Tibial artery (tissue), 4 donors: ENCODE measurements around the gene LDLRAD3.

Experiments used
- DNase-seq, 2 donors: peaks; one replicate each; pipeline ENCODE4 v3.0.0-alpha.2; 2019
- H3K27ac ChIP-seq, 2 donors: fragments of 200-600 bp; sonication (generic) in 1 of 2; 1 replicate in 1 of 2; 2 replicates in 1 of 2; pipeline ENCODE4 v1.5.1; 2018 to 2019; ENCODE audit warnings: mild to moderate bottlenecking in 1 of 2
- H3K27me3 ChIP-seq, 2 donors: fragments of 200-600 bp; sonication (generic) in 1 of 2; one replicate each; pipeline versions ENCODE4 v1.5.1 to v1.6.0; 2016 to 2019
- H3K36me3 ChIP-seq, 3 donors: fragments of 200-600 bp; sonication (generic) in 2 of 3; one replicate each; pipeline ENCODE4 v1.5.1; 2016 to 2019; ENCODE audit warnings: mild to moderate bottlenecking in 2 of 3
- H3K4me1 ChIP-seq, 4 donors: fragments of 200-600 bp; sonication (generic) in 2 of 4; 1 replicate in 3 of 4; 2 replicates in 1 of 4; pipeline ENCODE4 v1.5.1; 2016 to 2019
- H3K4me3 ChIP-seq, 2 donors: fragments of 200-600 bp; sonication (generic) in 1 of 2; 1 replicate in 1 of 2; 2 replicates in 1 of 2; pipeline ENCODE4 v1.5.1; 2018 to 2019; ENCODE audit warnings: mild to moderate bottlenecking in 2 of 2
- H3K9me3 ChIP-seq, 3 donors: fragments of 200-600 bp; sonication (generic) in 1 of 3; one replicate each; pipeline ENCODE4 v1.5.1; 2016 to 2019
- CTCF ChIP-seq, 2 experiments: fragments of 200-600 bp in 1 of 2; fragments of 450-650 bp in 1 of 2; IDR thresholded peaks; one replicate each; pipeline ENCODE4 v1.5.1; 2017 to 2019; ENCODE audit warnings: antibody characterized with exemption in 2 of 2, mild to moderate bottlenecking in 1 of 2, moderate library complexity in 1 of 2
- intact Hi-C: fragments of 100-400 bp; cut with DNase I; formaldehyde crosslinking; loops from one replicate; pipeline ENCODE4 v1.15.0; 2023; ENCODE audit warnings: low total_unique reads

Gene LDLRAD3

GRCh38 chr11:36098087-36098486 lies 154.2 kb downstream of the LDLRAD3 start:
- intact Hi-C loops: no loop called here
- Histone ChIP-seq H3K4me1 (peaks cover 0 to 9% (median 8%) of the 10 kb centered on the region in 4 donors), H3K36me3 (peaks cover 0 to 10% (median 0%) of the 10 kb centered on the region in 3 donors), H3K27me3 (no peaks in the 10 kb centered on the region), H3K9me3 (no peaks in the 10 kb centered on the region), H3K27ac (no peak overlapping the region), H3K4me3 (no peak overlapping the region)
- no peak for TF ChIP-seq CTCF (IDR thresholded peaks at IDR 0.05)
- no peak for DNase-seq

GRCh38 chr11:36098853-36099375 lies 155.1 kb downstream of the LDLRAD3 start:
- no peak for TF ChIP-seq CTCF (IDR thresholded peaks at IDR 0.05)
- Histone ChIP-seq H3K27ac (no peak overlapping the region), H3K27me3 (no peaks in the 10 kb centered on the region), H3K36me3 (peaks cover 0 to 13% (median 0%) of the 10 kb centered on the region in 3 donors), H3K4me1 (peaks cover 0 to 9% (median 8%) of the 10 kb centered on the region in 4 donors), H3K9me3 (no peaks in the 10 kb centered on the region), H3K4me3 (no peak overlapping the region)
- intact Hi-C loops: no loop called here
- DNase-seq: no peak

GRCh38 chr11:36101466-36101865 lies 157.6 kb downstream of the LDLRAD3 start:
- no peak for TF ChIP-seq CTCF (IDR thresholded peaks at IDR 0.05)
- no peak for DNase-seq
- intact Hi-C loops: no loop called here
- Histone ChIP-seq H3K27me3 (no peaks in the 10 kb centered on the region), H3K27ac (no peak overlapping the region), H3K36me3 (peaks cover 0 to 18% (median 0%) of the 10 kb centered on the region in 3 donors), H3K4me1 (peaks cover 0 to 9% (median 8%) of the 10 kb centered on the region in 4 donors), H3K4me3 (no peak overlapping the region), H3K9me3 (no peaks in the 10 kb centered on the region)

- H3K27ac ChIP-seq: no peak overlapping the region
- no peaks in the 10 kb centered on the region for H3K9me3 ChIP-seq
- no peak for TF ChIP-seq CTCF (IDR thresholded peaks at IDR 0.05)
- no peak overlapping the region for H3K4me3 ChIP-seq
- intact Hi-C loops: no loop called here
- no peaks in the 10 kb centered on the region for H3K27me3 ChIP-seq
- no peak for DNase-seq
- H3K36me3 ChIP-seq: peaks cover 0 to 22% (median 0%) of the 10 kb centered on the region in 3 donors
- peaks cover 0 to 8% (median 7%) of the 10 kb centered on the region in 4 donors for H3K4me1 ChIP-seq
Observed at GRCh38 chr11:36102868-36103267, 159.0 kb downstream of the LDLRAD3 start.

- no peak for DNase-seq
- Histone ChIP-seq H3K4me1 (no peaks in the 10 kb centered on the region), H3K9me3 (no peaks in the 10 kb centered on the region), H3K27me3 (no peaks in the 10 kb centered on the region), H3K36me3 (peaks cover 0 to 17% (median 0%) of the 10 kb centered on the region in 3 donors), H3K4me3 (no peak overlapping the region), H3K27ac (no peak overlapping the region)
- intact Hi-C loops: no loop called here
- no peak for TF ChIP-seq CTCF (IDR thresholded peaks at IDR 0.05)
Observed at GRCh38 chr11:36103933-36104530, 160.2 kb downstream of the LDLRAD3 start.
